ENCODE data around the gene SEPSECS. TPM values are rescaled to one million over a fixed set of nuclear protein-coding genes. Genes with fewer than 3 reads are reported as not detected.
"Not testable (repeated sequence)": the region's sequence is repeated elsewhere in the genome, so short reads cannot be mapped to it uniquely, and the experiment has no call there.

The SEPSECS gene
- total RNA-seq, 1 experiment from 2014 or later: 4.2 TPM

- H2BK15ac ChIP-seq (ENCODE audit: low read depth, low read length): no peak overlapping the region
- H3K56ac ChIP-seq (ENCODE audit: insufficient read length, low read depth, low read length): no peak overlapping the region
- H4K20me1 ChIP-seq (ENCODE audit: control insufficient read depth, insufficient read depth, insufficient read length): no peaks in the 10 kb centered on the region
- no peaks in the 10 kb centered on the region for H3K9me3 ChIP-seq (ENCODE audit: control insufficient read depth, low read depth, low read length)
- no peaks in the 10 kb centered on the region for H3K27me3 ChIP-seq (ENCODE audit: insufficient read depth, low read length)
- DNase-seq: no peak
- Mint-ChIP-seq H3K27me3 (ENCODE audit: low read depth) (peaks cover 2% of the 10 kb centered on the region; the same call in 1 of the 2 replicates), H3K4me3 (no peak overlapping the region), H3K9me3 (no peaks in the 10 kb centered on the region), H3K27ac (no peak overlapping the region), H3K4me1 (peaks cover 9 to 18% of the 10 kb centered on the region in 2 experiments), H3K36me3 (ENCODE audit: insufficient read depth in 1 of 3, low read depth in 3 of 3) (no peaks in the 10 kb centered on the region; a peak in 1 of 7 replicates)
- no peaks in the 10 kb centered on the region for H3K4me1 ChIP-seq (ENCODE audit: insufficient read depth, low read length)
- H3K14ac ChIP-seq (ENCODE audit: insufficient read depth, low read length): no peak overlapping the region
- H3K79me1 ChIP-seq (ENCODE audit: insufficient read depth, low read depth, low read length, poor library complexity, severe bottlenecking): no peaks in the 10 kb centered on the region
- no peak overlapping the region for H2BK5ac ChIP-seq (ENCODE audit: insufficient read length, low read length)
- H4K8ac ChIP-seq (replicated peaks; ENCODE audit: insufficient read length, low read depth, low read length): no peak overlapping the region
- H3K9ac ChIP-seq (ENCODE audit: extremely low read depth, insufficient read length, low read length): no peak overlapping the region
- H3K4ac ChIP-seq (ENCODE audit: low read depth, low read length): no peak overlapping the region
- H3T11ph ChIP-seq (ENCODE audit: low read length): no peak overlapping the region
- WGBS (ENCODE audit: extremely low coverage, insufficient read length, low lambda C conversion rate): no CpG with 5 or more reads among the region's 4 CpGs
- no peak overlapping the region for H2AK5ac ChIP-seq (ENCODE audit: insufficient read length, low read length)
- no peak overlapping the region for H2BK12ac ChIP-seq (ENCODE audit: insufficient read length, low read depth, low read length)
- no peak for TF ChIP-seq CTCF (conservative IDR thresholded peaks at IDR 0.05)
- no peak overlapping the region for H3K18ac ChIP-seq (ENCODE audit: insufficient read length, low read depth, low read length)
- no peak overlapping the region for H3K4me2 ChIP-seq (ENCODE audit: insufficient read depth, insufficient read length, low read length)
- no peak overlapping the region for H4K5ac ChIP-seq (ENCODE audit: insufficient read length, low read depth, low read length)
- no peak overlapping the region for H3K23ac ChIP-seq (ENCODE audit: insufficient read length, low read depth, low read length)
- H2BK20ac ChIP-seq (ENCODE audit: low read depth, low read length, poor library complexity, severe bottlenecking): no peak overlapping the region
- no peak overlapping the region for H3K27ac ChIP-seq (ENCODE audit: insufficient read length, low read depth, low read length)
- H3K79me2 ChIP-seq (ENCODE audit: insufficient read depth, low read length): no peaks in the 10 kb centered on the region
- no peaks in the 10 kb centered on the region for H3K23me2 ChIP-seq (ENCODE audit: insufficient read length, low read depth, low read length, poor library complexity, severe bottlenecking)
- no peak overlapping the region for H2AFZ ChIP-seq (ENCODE audit: low read length)
- no peak overlapping the region for H2BK120ac ChIP-seq (ENCODE audit: low read depth, low read length, poor library complexity, severe bottlenecking)
- no peak overlapping the region for H4K91ac ChIP-seq (ENCODE audit: insufficient read length, low read depth, low read length)
Measured at GRCh38 chr4:25085671-25086070, 74.6 kb downstream of the SEPSECS start.

GRCh38 chr4:25083441-25083840, 76.8 kb downstream of the SEPSECS start:
- not testable (repeated sequence) for H3K27ac Mint-ChIP-seq; H3K27me3 Mint-ChIP-seq (ENCODE audit: low read depth); H3K23ac ChIP-seq (ENCODE audit: insufficient read length, low read depth, low read length); H4K20me1 ChIP-seq (ENCODE audit: control insufficient read depth, insufficient read depth, insufficient read length); H3K9ac ChIP-seq (ENCODE audit: extremely low read depth, insufficient read length, low read length); H4K5ac ChIP-seq (ENCODE audit: insufficient read length, low read depth, low read length); H3K27ac ChIP-seq (ENCODE audit: insufficient read length, low read depth, low read length); H3K4me1 ChIP-seq (ENCODE audit: insufficient read depth, low read length); DNase-seq; H3K4me2 ChIP-seq (ENCODE audit: insufficient read depth, insufficient read length, low read length); H2BK120ac ChIP-seq (ENCODE audit: low read depth, low read length, poor library complexity, severe bottlenecking); H3K9me3 ChIP-seq (ENCODE audit: control insufficient read depth, low read depth, low read length); H2AFZ ChIP-seq (ENCODE audit: low read length); H3K18ac ChIP-seq (ENCODE audit: insufficient read length, low read depth, low read length); H3K79me2 ChIP-seq (ENCODE audit: insufficient read depth, low read length); H3T11ph ChIP-seq (ENCODE audit: low read length); H3K36me3 Mint-ChIP-seq (ENCODE audit: insufficient read depth in 1 of 3, low read depth in 3 of 3); H3K14ac ChIP-seq (ENCODE audit: insufficient read depth, low read length); H2BK20ac ChIP-seq (ENCODE audit: low read depth, low read length, poor library complexity, severe bottlenecking); H3K27me3 ChIP-seq (ENCODE audit: insufficient read depth, low read length); H4K91ac ChIP-seq (ENCODE audit: insufficient read length, low read depth, low read length); H3K4ac ChIP-seq (ENCODE audit: low read depth, low read length); H2BK5ac ChIP-seq (ENCODE audit: insufficient read length, low read length); H2BK15ac ChIP-seq (ENCODE audit: low read depth, low read length); H3K56ac ChIP-seq (ENCODE audit: insufficient read length, low read depth, low read length); H3K23me2 ChIP-seq (ENCODE audit: insufficient read length, low read depth, low read length, poor library complexity, severe bottlenecking); H2BK12ac ChIP-seq (ENCODE audit: insufficient read length, low read depth, low read length); H3K4me3 Mint-ChIP-seq; H3K79me1 ChIP-seq (ENCODE audit: insufficient read depth, low read depth, low read length, poor library complexity, severe bottlenecking); H2AK5ac ChIP-seq (ENCODE audit: insufficient read length, low read length); H4K8ac ChIP-seq (replicated peaks; ENCODE audit: insufficient read length, low read depth, low read length); H3K9me3 Mint-ChIP-seq
- WGBS (ENCODE audit: extremely low coverage, insufficient read length, low lambda C conversion rate): no CpG with 5 or more reads among the region's 4 CpGs
- H3K4me1 Mint-ChIP-seq: peaks cover 20 to 22% of the 10 kb centered on the region in 2 experiments
